OCI-LY7 (cell line): ENCODE measurements around the gene TAF1C.

Experiments
- EZH2phosphoT487 ChIP-seq: fragments of 200-600 bp; sonication (generic); IDR thresholded peaks from 2 replicates; pipeline ENCODE4 v1.6.1; 2018; ENCODE audit warnings: low read depth, borderline replicate concordance, mild to moderate bottlenecking, mixed run types, antibody characterized with exemption, low read length, moderate library complexity, mixed read lengths
- TF ChIP-seq, protein P1 (sequence below): fragments of 200-600 bp; sonication (generic); conservative IDR thresholded peaks from 2 replicates; pipeline ENCODE4 v1.5.1; 2014; ENCODE audit warnings: mild to moderate bottlenecking, antibody characterized with exemption, low read length, moderate library complexity, mixed read lengths

DNA sequence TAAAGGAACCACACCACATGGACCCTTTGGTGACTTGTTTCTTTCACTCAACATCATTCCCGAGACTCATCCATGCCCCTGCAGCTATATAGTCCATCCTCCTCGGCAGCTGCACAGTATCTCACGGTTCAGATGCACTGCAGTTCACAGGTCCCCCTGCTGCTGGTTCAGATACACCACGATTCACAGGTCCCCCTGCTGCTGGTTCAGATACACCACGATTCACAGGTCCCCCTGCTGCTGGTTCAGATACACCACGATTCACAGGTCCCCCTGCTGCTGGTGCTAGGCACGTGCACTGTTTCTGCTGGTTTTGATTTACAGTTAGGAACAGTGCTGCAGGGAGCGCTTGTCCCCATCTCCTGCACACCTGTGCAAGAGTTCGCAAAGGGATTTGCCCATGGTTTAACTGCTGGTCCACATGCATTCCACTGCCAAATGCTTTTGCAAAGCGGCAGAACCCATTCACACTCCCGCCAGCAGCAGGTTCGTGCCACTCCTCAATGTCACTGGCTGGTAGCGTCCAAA lies 45.6 kb downstream of the TAF1C start:
- TF ChIP-seq, protein P1, sequence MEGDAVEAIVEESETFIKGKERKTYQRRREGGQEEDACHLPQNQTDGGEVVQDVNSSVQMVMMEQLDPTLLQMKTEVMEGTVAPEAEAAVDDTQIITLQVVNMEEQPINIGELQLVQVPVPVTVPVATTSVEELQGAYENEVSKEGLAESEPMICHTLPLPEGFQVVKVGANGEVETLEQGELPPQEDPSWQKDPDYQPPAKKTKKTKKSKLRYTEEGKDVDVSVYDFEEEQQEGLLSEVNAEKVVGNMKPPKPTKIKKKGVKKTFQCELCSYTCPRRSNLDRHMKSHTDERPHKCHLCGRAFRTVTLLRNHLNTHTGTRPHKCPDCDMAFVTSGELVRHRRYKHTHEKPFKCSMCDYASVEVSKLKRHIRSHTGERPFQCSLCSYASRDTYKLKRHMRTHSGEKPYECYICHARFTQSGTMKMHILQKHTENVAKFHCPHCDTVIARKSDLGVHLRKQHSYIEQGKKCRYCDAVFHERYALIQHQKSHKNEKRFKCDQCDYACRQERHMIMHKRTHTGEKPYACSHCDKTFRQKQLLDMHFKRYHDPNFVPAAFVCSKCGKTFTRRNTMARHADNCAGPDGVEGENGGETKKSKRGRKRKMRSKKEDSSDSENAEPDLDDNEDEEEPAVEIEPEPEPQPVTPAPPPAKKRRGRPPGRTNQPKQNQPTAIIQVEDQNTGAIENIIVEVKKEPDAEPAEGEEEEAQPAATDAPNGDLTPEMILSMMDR: peak; percentile 73
- TF ChIP-seq EZH2phosphoT487: no peak
